Tibial nerve (tissue), 3 donors: ENCODE results near the gene ZBTB20.

Source experiments
- EP300 ChIP-seq, 2 donors: sonication (generic); formaldehyde crosslinking; IDR thresholded peaks; one replicate each; pipeline ENCODE4 v1.6.1; 2017; ENCODE audit warnings: antibody characterized with exemption in 2 of 2, mild to moderate bottlenecking in 1 of 2
- POLR2A ChIP-seq, 2 donors: fragments of 450-650 bp; IDR thresholded peaks; one replicate each; pipeline ENCODE4 v1.6.1; 2017; ENCODE audit warnings: antibody characterized with exemption in 2 of 2, mild to moderate bottlenecking in 2 of 2, moderate library complexity in 2 of 2

DNA sequence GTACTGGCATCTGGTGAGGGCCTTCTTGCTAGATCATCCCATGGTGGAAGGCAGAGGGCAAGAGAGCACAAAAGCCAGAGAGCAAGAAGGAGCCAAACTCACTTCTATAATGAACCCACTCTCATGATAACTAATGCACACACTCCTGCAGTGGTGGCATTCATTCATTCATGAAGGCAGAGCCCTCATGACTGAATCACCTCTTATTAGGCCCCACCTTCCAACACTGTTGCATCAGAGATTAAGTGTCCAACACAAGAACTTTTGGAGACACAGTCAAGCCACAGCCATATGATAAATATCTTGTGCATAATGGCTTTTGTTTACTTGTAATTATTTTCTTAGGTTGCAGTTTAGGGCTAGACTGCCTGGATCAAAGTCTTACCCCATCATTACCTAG lies 670.6 kb downstream of the ZBTB20 start:
- TF ChIP-seq EP300 (IDR thresholded peaks at IDR 0.05): no peak
- TF ChIP-seq POLR2A (IDR thresholded peaks at IDR 0.05): no peak
